ENCODE data around the gene RALGDS. TPM values are rescaled to one million over a fixed set of nuclear protein-coding genes. Genes with fewer than 3 reads are reported as not detected.
"Not testable (repeated sequence)": the region's sequence is repeated elsewhere in the genome, so short reads cannot be mapped to it uniquely, and the experiment has no call there.

The RALGDS gene
- total RNA-seq, 1 experiment from 2014 or later = 36.1 TPM

DNA sequence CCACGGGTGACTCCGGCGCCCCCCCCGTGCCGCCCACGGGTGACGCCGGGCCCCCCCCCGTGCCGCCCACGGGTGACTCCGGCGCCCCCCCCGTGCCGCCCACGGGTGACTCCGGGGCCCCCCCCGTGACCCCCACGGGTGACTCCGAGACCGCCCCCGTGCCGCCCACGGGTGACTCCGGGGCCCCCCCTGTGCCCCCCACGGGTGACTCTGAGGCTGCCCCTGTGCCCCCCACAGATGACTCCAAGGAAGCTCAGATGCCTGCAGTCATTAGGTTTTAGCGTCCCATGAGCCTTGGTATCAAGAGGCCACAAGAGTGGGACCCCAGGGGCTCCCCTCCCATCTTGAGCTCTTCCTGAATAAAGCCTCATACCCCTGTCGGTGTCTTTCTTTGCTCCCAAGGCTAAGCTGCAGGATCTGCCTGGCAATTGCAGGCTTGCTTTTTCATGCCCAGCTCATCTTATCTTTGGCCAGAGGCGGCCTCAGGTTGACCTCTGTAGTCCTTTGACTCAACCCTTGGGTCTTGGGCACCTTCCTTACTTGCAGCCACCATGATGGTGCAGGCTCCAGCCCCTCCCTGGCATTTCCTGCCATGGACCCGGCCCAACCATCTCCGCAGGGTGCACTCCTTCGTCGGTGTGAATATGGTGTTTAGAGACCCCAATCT is 49.4 kb downstream of the RALGDS start:
- H3K27ac ChIP-seq (ENCODE audit: low read depth, low read length) = no peak overlapping the region
- RAD21 ChIA-PET (ENCODE audit: low non-redundant PET in 1 of 2, low total read pairs in 2 of 2, uncharacterized antibody in 2 of 2, unreplicated experiment in 2 of 2) = no interaction called here
- H3K4me2 ChIP-seq (ENCODE audit: low read length) = no peak overlapping the region
- no peaks in the 10 kb centered on the region for H4K20me1 ChIP-seq (ENCODE audit: insufficient read depth)
- H3K9ac ChIP-seq (ENCODE audit: low read length) = no peak overlapping the region
- H3K36me3 ChIP-seq (ENCODE audit: control insufficient read depth in 1 of 2, insufficient read depth in 2 of 2, low read length in 2 of 2) = no peaks in the 10 kb centered on the region
- H3K4me3 ChIP-seq (replicated peaks in 1 of 2; ENCODE audit: low read depth in 1 of 2, low read length in 2 of 2) = no peak overlapping the region
- no peaks in the 10 kb centered on the region for H3K9me3 ChIP-seq (ENCODE audit: control insufficient read depth in 1 of 2, insufficient read depth in 1 of 2, low read depth in 1 of 2, low read length in 2 of 2)
- TF ChIP-seq CEBPB (IDR thresholded peaks at IDR 0.05; ENCODE audit: low read depth) = no peak
- TF ChIP-seq EZH2 (IDR thresholded peaks at IDR 0.05) = no peak
- no peak for TF ChIP-seq CBX3 (IDR thresholded peaks at IDR 0.05; ENCODE audit: low read depth)
- TF ChIP-seq RAD21 (IDR thresholded peaks at IDR 0.05; ENCODE audit: low read depth) = no peak
- no peak for TF ChIP-seq SIN3A (IDR thresholded peaks at IDR 0.05; ENCODE audit: low read depth)
- TF ChIP-seq, protein P1, sequence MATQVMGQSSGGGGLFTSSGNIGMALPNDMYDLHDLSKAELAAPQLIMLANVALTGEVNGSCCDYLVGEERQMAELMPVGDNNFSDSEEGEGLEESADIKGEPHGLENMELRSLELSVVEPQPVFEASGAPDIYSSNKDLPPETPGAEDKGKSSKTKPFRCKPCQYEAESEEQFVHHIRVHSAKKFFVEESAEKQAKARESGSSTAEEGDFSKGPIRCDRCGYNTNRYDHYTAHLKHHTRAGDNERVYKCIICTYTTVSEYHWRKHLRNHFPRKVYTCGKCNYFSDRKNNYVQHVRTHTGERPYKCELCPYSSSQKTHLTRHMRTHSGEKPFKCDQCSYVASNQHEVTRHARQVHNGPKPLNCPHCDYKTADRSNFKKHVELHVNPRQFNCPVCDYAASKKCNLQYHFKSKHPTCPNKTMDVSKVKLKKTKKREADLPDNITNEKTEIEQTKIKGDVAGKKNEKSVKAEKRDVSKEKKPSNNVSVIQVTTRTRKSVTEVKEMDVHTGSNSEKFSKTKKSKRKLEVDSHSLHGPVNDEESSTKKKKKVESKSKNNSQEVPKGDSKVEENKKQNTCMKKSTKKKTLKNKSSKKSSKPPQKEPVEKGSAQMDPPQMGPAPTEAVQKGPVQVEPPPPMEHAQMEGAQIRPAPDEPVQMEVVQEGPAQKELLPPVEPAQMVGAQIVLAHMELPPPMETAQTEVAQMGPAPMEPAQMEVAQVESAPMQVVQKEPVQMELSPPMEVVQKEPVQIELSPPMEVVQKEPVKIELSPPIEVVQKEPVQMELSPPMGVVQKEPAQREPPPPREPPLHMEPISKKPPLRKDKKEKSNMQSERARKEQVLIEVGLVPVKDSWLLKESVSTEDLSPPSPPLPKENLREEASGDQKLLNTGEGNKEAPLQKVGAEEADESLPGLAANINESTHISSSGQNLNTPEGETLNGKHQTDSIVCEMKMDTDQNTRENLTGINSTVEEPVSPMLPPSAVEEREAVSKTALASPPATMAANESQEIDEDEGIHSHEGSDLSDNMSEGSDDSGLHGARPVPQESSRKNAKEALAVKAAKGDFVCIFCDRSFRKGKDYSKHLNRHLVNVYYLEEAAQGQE (IDR thresholded peaks at IDR 0.05; ENCODE audit: low read depth) = no peak
- TF ChIP-seq ELF1 (IDR thresholded peaks at IDR 0.05; ENCODE audit: borderline replicate concordance, low read depth) = no peak
- no peak for TF ChIP-seq POLR2A (IDR thresholded peaks at IDR 0.05; ENCODE audit: borderline replicate concordance, extremely low read depth, insufficient read depth, insufficient read length)
- TF ChIP-seq, protein P2, sequence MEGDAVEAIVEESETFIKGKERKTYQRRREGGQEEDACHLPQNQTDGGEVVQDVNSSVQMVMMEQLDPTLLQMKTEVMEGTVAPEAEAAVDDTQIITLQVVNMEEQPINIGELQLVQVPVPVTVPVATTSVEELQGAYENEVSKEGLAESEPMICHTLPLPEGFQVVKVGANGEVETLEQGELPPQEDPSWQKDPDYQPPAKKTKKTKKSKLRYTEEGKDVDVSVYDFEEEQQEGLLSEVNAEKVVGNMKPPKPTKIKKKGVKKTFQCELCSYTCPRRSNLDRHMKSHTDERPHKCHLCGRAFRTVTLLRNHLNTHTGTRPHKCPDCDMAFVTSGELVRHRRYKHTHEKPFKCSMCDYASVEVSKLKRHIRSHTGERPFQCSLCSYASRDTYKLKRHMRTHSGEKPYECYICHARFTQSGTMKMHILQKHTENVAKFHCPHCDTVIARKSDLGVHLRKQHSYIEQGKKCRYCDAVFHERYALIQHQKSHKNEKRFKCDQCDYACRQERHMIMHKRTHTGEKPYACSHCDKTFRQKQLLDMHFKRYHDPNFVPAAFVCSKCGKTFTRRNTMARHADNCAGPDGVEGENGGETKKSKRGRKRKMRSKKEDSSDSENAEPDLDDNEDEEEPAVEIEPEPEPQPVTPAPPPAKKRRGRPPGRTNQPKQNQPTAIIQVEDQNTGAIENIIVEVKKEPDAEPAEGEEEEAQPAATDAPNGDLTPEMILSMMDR (IDR thresholded peaks at IDR 0.05 in 2 of 3, conservative IDR thresholded peaks at IDR 0.05 in 1 of 3; ENCODE audit: borderline replicate concordance in 1 of 3, insufficient read depth in 1 of 3, low read depth in 2 of 3, low read length in 2 of 3) = no peak
- TF ChIP-seq TCF7L2 (IDR thresholded peaks at IDR 0.05; ENCODE audit: borderline replicate concordance, extremely low read depth, insufficient read depth, insufficient read length) = no peak
- no peak for TF ChIP-seq EZH2phosphoT487 (IDR thresholded peaks at IDR 0.05; ENCODE audit: borderline replicate concordance)
- TF ChIP-seq, protein P3, sequence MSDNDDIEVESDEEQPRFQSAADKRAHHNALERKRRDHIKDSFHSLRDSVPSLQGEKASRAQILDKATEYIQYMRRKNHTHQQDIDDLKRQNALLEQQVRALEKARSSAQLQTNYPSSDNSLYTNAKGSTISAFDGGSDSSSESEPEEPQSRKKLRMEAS (IDR thresholded peaks at IDR 0.05) = no peak
- TF ChIP-seq ZFX (IDR thresholded peaks at IDR 0.05) = no peak
- BruUV-seq (replicated peaks) = no TSS peak
- H2AFZ ChIP-seq (ENCODE audit: low read depth, low read length, poor library complexity, severe bottlenecking) = no peak overlapping the region
- intact Hi-C loops (cut with micrococcal nuclease) = no loop called here
- CTCF ChIA-PET = no interaction called here
- no peak for ATAC-seq
- H3K9me2 ChIP-seq (ENCODE audit: insufficient read depth) = no peaks in the 10 kb centered on the region
- DNase-seq (ENCODE audit: low read depth, low spot score) = no peak
- no peaks in the 10 kb centered on the region for H3K27me3 ChIP-seq (ENCODE audit: insufficient read depth, low read length)
- POLR2A ChIA-PET = no interaction called here
- no peaks in the 10 kb centered on the region for H3K79me2 ChIP-seq (ENCODE audit: insufficient read depth, low read length)
- H3K4me1 ChIP-seq (ENCODE audit: control insufficient read depth in 1 of 2, insufficient read depth in 2 of 2, low read length in 2 of 2) = no peaks in the 10 kb centered on the region

DNA sequence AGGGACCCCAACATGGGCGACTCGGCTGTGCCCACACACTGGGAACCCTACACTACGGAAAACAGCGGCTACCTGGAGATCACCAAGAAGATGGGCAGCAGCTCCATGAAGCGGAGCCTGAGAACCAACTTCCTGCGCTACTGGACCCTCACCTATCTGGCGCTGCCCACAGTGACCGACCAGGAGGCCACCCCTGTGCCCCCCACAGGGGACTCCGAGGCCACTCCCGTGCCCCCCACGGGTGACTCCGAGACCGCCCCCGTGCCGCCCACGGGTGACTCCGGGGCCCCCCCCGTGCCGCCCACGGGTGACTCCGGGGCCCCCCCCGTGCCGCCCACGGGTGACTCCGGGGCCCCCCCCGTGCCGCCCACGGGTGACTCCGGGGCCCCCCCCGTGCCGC is 50.1 kb downstream of the RALGDS start:
- BruUV-seq (replicated peaks) = not testable (repeated sequence)

More for the DNA sequence above, 50.1 kb downstream of the RALGDS start:
- CTCF ChIA-PET; RAD21 ChIA-PET (ENCODE audit: low non-redundant PET in 1 of 2, low total read pairs in 2 of 2, uncharacterized antibody in 2 of 2, unreplicated experiment in 2 of 2); intact Hi-C loops (cut with micrococcal nuclease); H4K20me1 ChIP-seq (ENCODE audit: insufficient read depth); H3K4me3 ChIP-seq (replicated peaks in 1 of 2; ENCODE audit: low read depth in 1 of 2, low read length in 2 of 2); H3K4me2 ChIP-seq (ENCODE audit: low read length); H3K9me2 ChIP-seq (ENCODE audit: insufficient read depth); H3K36me3 ChIP-seq (ENCODE audit: control insufficient read depth in 1 of 2, insufficient read depth in 2 of 2, low read length in 2 of 2); H3K27ac ChIP-seq (ENCODE audit: low read depth, low read length); H3K4me1 ChIP-seq (ENCODE audit: control insufficient read depth in 1 of 2, insufficient read depth in 2 of 2, low read length in 2 of 2); H3K9ac ChIP-seq (ENCODE audit: low read length); H3K9me3 ChIP-seq (ENCODE audit: control insufficient read depth in 1 of 2, insufficient read depth in 1 of 2, low read depth in 1 of 2, low read length in 2 of 2); ATAC-seq; DNase-seq (ENCODE audit: low read depth, low spot score); H3K79me2 ChIP-seq (ENCODE audit: insufficient read depth, low read length); H2AFZ ChIP-seq (ENCODE audit: low read depth, low read length, poor library complexity, severe bottlenecking); H3K27me3 ChIP-seq (ENCODE audit: insufficient read depth, low read length); POLR2A ChIA-PET: not testable (repeated sequence)
